Vagina (tissue), 2 donors: ENCODE results near the gene BAHCC1. TPM values are rescaled to one million over a fixed set of nuclear protein-coding genes. Genes with fewer than 3 reads are reported as not detected.
A peak's percentile ranks its signal among the peaks of the same experiment; 100 is the strongest.

Experiments used
- DNase-seq, 2 donors: peaks; one replicate each; pipeline ENCODE4 v3.0.0-alpha.2; 2017; ENCODE audit errors: extremely low spot score in 2 of 2
- H3K27ac ChIP-seq: fragments of 200-600 bp; sonication (generic); one replicate; pipeline ENCODE4 v1.5.1; 2019
- H3K27me3 ChIP-seq: fragments of 200-600 bp; sonication (generic); one replicate; pipeline ENCODE4 v1.5.1; 2019
- H3K36me3 ChIP-seq, 2 donors: fragments of 200-600 bp; sonication (generic); one replicate each; pipeline ENCODE4 v1.5.1; 2017 to 2019
- H3K4me1 ChIP-seq: fragments of 200-600 bp; sonication (generic); one replicate; pipeline ENCODE4 v1.5.1; 2019
- H3K4me3 ChIP-seq, 2 donors: fragments of 200-600 bp; sonication (generic); 1 replicate in 1 of 2; 2 replicates in 1 of 2; pipeline ENCODE4 v1.5.1; 2016 to 2019
- H3K9me3 ChIP-seq: fragments of 200-600 bp; sonication (generic); one replicate; pipeline ENCODE4 v1.5.1; 2019
- CTCF ChIP-seq, 3 experiments: fragments of 450-650 bp in 2 of 3; fragments of 200-600 bp in 1 of 3; sonication (generic) in 1 of 3; IDR thresholded peaks; one replicate each; pipeline ENCODE4 v1.5.1; 2017 to 2019; ENCODE audit warnings: antibody characterized with exemption in 3 of 3, mild to moderate bottlenecking in 2 of 3, moderate library complexity in 2 of 3
- POLR2A ChIP-seq, 2 donors: fragments of 450-650 bp; IDR thresholded peaks; one replicate each; pipeline ENCODE4 v1.6.1; 2017; ENCODE audit warnings: antibody characterized with exemption in 2 of 2, mild to moderate bottlenecking in 2 of 2, moderate library complexity in 2 of 2
- POLR2AphosphoS5 ChIP-seq, 2 donors: sonication (generic); formaldehyde crosslinking; IDR thresholded peaks; one replicate each; pipeline ENCODE4 v1.9.0; 2017; ENCODE audit warnings: antibody characterized with exemption in 2 of 2, mild to moderate bottlenecking in 2 of 2, low read depth in 1 of 2; ENCODE audit not compliant: insufficient read depth in 1 of 2
- intact Hi-C: fragments of 100-400 bp; cut with DNase I; formaldehyde crosslinking; loops from one replicate; pipeline ENCODE4 v1.15.1; 2023
- total RNA-seq: library from RNA; depleted of rRNA; stranded (reverse); fragments of >200 nt; gene quantifications from one replicate; pipeline ENCODE4 v1.2.3, GENCODE V29; 2016

BAHCC1 gene
- total RNA-seq, 1 donor from 2014 or later = 9.1 TPM

GRCh38 chr17:81471818-81472456, 76.7 kb downstream of the BAHCC1 start:
- Histone ChIP-seq H3K4me3 (peak overlapping the region; percentile 34 to 38), H3K27ac (peak overlapping the region; percentile 62), H3K27me3 (no peaks in the 10 kb centered on the region), H3K9me3 (no peaks in the 10 kb centered on the region), H3K4me1 (peaks cover 16% of the 10 kb centered on the region), H3K36me3 (no peaks in the 10 kb centered on the region)
- TF ChIP-seq CTCF (IDR thresholded peaks at IDR 0.05) (peak in 2 of 3 experiments; percentile 45 to 60), POLR2A (IDR thresholded peaks at IDR 0.05) (no peak), POLR2AphosphoS5 (IDR thresholded peaks at IDR 0.05; ENCODE audit: insufficient read depth in 1 of 2, low read depth in 1 of 2) (peak in 1 of 2 donors; percentile 72)
- DNase-seq = peak in 1 of 2 donors; percentile 94
- intact Hi-C loops = no loop called here

- no peak for TF ChIP-seq POLR2AphosphoS5 (IDR thresholded peaks at IDR 0.05; ENCODE audit: insufficient read depth in 1 of 2, low read depth in 1 of 2)
- no peak for TF ChIP-seq CTCF (IDR thresholded peaks at IDR 0.05)
- TF ChIP-seq POLR2A (IDR thresholded peaks at IDR 0.05) = no peak
- intact Hi-C loops = no loop called here
These were observed 77.8 kb downstream of the BAHCC1 start for GRCh38 chr17:81473019-81473418.

GRCh38 chr17:81474958-81475357, 79.7 kb downstream of the BAHCC1 start:
- Histone ChIP-seq H3K27ac (no peak overlapping the region), H3K9me3 (no peaks in the 10 kb centered on the region), H3K4me3 (no peak overlapping the region), H3K4me1 (peaks cover 18% of the 10 kb centered on the region), H3K27me3 (no peaks in the 10 kb centered on the region), H3K36me3 (no peaks in the 10 kb centered on the region)
- intact Hi-C loops = no loop called here
- no peak for DNase-seq
- TF ChIP-seq POLR2A (IDR thresholded peaks at IDR 0.05) = no peak
- no peak for TF ChIP-seq CTCF (IDR thresholded peaks at IDR 0.05)

More at GRCh38 chr17:81473019-81473418, 77.8 kb downstream of the BAHCC1 start:
- no peak for DNase-seq
- peaks cover 16% of the 10 kb centered on the region for H3K4me1 ChIP-seq
- no peak overlapping the region for H3K27ac ChIP-seq
- no peaks in the 10 kb centered on the region for H3K36me3 ChIP-seq
- no peaks in the 10 kb centered on the region for H3K9me3 ChIP-seq
- H3K4me3 ChIP-seq = no peak overlapping the region
- H3K27me3 ChIP-seq = no peaks in the 10 kb centered on the region

- Histone ChIP-seq H3K9me3 (no peaks in the 10 kb centered on the region), H3K4me1 (peaks cover 24% of the 10 kb centered on the region), H3K4me3 (no peak overlapping the region), H3K36me3 (no peaks in the 10 kb centered on the region), H3K27me3 (no peaks in the 10 kb centered on the region), H3K27ac (no peak overlapping the region)
- no peak for DNase-seq
- intact Hi-C loops = no loop called here
- no peak for TF ChIP-seq POLR2A (IDR thresholded peaks at IDR 0.05)
- no peak for TF ChIP-seq CTCF (IDR thresholded peaks at IDR 0.05)
- TF ChIP-seq POLR2AphosphoS5 (IDR thresholded peaks at IDR 0.05; ENCODE audit: insufficient read depth in 1 of 2, low read depth in 1 of 2) = no peak
These were observed 80.8 kb downstream of the BAHCC1 start for GRCh38 chr17:81476097-81476496.

GRCh38 chr17:81476635-81477034, 81.4 kb downstream of the BAHCC1 start:
- Histone ChIP-seq H3K9me3 (no peaks in the 10 kb centered on the region), H3K27me3 (no peaks in the 10 kb centered on the region)

More at GRCh38 chr17:81476635-81477034, 81.4 kb downstream of the BAHCC1 start:
- Histone ChIP-seq H3K4me3 (no peak overlapping the region), H3K4me1 (peaks cover 21% of the 10 kb centered on the region), H3K27ac (no peak overlapping the region), H3K36me3 (no peaks in the 10 kb centered on the region)
- TF ChIP-seq CTCF (IDR thresholded peaks at IDR 0.05) (no peak), POLR2A (IDR thresholded peaks at IDR 0.05) (no peak)
- DNase-seq = no peak
- intact Hi-C loops = no loop called here
